Transverse colon (tissue), 4 donors: ENCODE measurements around the gene LMF2. TPM values are rescaled to one million over a fixed set of nuclear protein-coding genes. Genes with fewer than 3 reads are reported as not detected.

Experiments used
- DNase-seq: peaks from one replicate; pipeline ENCODE4 v3.0.0-alpha.2; 2019
- H3K27ac ChIP-seq, 4 donors: fragments of 200-600 bp; sonication (generic); 2 replicates each; pipeline ENCODE4 v1.5.1; 2016 to 2018; ENCODE audit warnings: inconsistent platforms in 4 of 4
- H3K27me3 ChIP-seq: fragments of 200-600 bp; sonication (generic); 2 replicates; pipeline ENCODE4 v1.5.1; 2017; ENCODE audit warnings: inconsistent platforms
- H3K36me3 ChIP-seq, 4 donors: fragments of 200-600 bp; sonication (generic); 2 replicates each; pipeline ENCODE4 v1.5.1; 2017 to 2019; ENCODE audit warnings: inconsistent platforms in 4 of 4
- H3K4me1 ChIP-seq, 4 donors: fragments of 200-600 bp; sonication (generic); 2 replicates each; pipeline ENCODE4 v1.5.1; 2017 to 2020; ENCODE audit warnings: inconsistent platforms in 4 of 4
- H3K4me3 ChIP-seq, 4 donors: fragments of 200-600 bp; sonication (generic); 1 replicate in 1 of 4; 2 replicates in 3 of 4; pipeline versions ENCODE4 v1.5.1 to v1.6.1; 2017 to 2019; ENCODE audit warnings: inconsistent platforms in 4 of 4
- H3K9me3 ChIP-seq, 2 donors: fragments of 200-600 bp; sonication (generic); 2 replicates each; pipeline ENCODE4 v1.5.1; 2017 to 2019; ENCODE audit warnings: inconsistent platforms in 2 of 2
- CTCF ChIP-seq, 5 experiments: fragments of 200-600 bp in 3 of 5; fragments of 450-650 bp in 2 of 5; sonication (generic) in 3 of 5; IDR thresholded peaks; 1 replicate in 2 of 5; 2 replicates in 3 of 5; pipeline ENCODE4 v1.5.1; 2016 to 2017; ENCODE audit warnings: antibody characterized with exemption in 5 of 5, inconsistent platforms in 3 of 5, mild to moderate bottlenecking in 2 of 5, moderate library complexity in 1 of 5
- EP300 ChIP-seq: sonication (generic); formaldehyde crosslinking; IDR thresholded peaks from one replicate; pipeline ENCODE4 v1.6.1; 2017; ENCODE audit warnings: antibody characterized with exemption, low read depth
- POLR2A ChIP-seq: fragments of 450-650 bp; IDR thresholded peaks from one replicate; pipeline ENCODE4 v1.6.1; 2016; ENCODE audit warnings: antibody characterized with exemption, mild to moderate bottlenecking, moderate library complexity
- POLR2AphosphoS5 ChIP-seq, 3 donors: sonication (generic); formaldehyde crosslinking; IDR thresholded peaks; one replicate each; pipeline ENCODE4 v1.6.1; 2016; ENCODE audit warnings: antibody characterized with exemption in 3 of 3
- WGBS, 2 donors: methylation state at CpG; one replicate each; pipeline ENCODE4 v1.1.5; 2018; ENCODE audit warnings: low coverage in 1 of 2; 5-methylcytosine and 5-hydroxymethylcytosine counted together
- in situ Hi-C, 4 donors: fragments of 200-750 bp; cut with MboI; loops; one replicate each; pipeline versions ENCODE4 v1.15.0 to v1.15.1; 2017; ENCODE audit warnings: low sequenced_read_pairs in 3 of 4, low pct_ligation_motif_present in 1 of 4, low pct_unique_long_range_greater_than_20kb in 1 of 4
- intact Hi-C: fragments of 100-400 bp; cut with DNase I; formaldehyde crosslinking; loops from one replicate; pipeline ENCODE4 v1.15.1; 2023; ENCODE audit warnings: low total_unique reads
- total RNA-seq, 4 donors: library from RNA; depleted of rRNA; stranded (reverse); fragments of >200 nt; gene quantifications; one replicate each; pipeline ENCODE4 v1.1.0, GENCODE V29; 2016

The LMF2 gene
- total RNA-seq, 4 donors from 2014 or later = 54.0 to 119 (median 79.9) TPM

- intact Hi-C loops = no loop called here
- Histone ChIP-seq H3K36me3 (no peaks in the 10 kb centered on the region), H3K9me3 (no peaks in the 10 kb centered on the region), H3K4me1 (peaks cover 6 to 56% (median 29%) of the 10 kb centered on the region in 4 donors), H3K27me3 (peaks cover 13% of the 10 kb centered on the region), H3K4me3 (no peak overlapping the region), H3K27ac (peak overlapping the region; percentile 94 to 99 (median 96))
- WGBS, 2 donors = 68 to 72% methylated on average over 12 to 19 of the region's 19 CpGs
- in situ Hi-C loops = no loop called here
- no peak for DNase-seq
- TF ChIP-seq POLR2A (no peak), POLR2AphosphoS5 (IDR thresholded peaks at IDR 0.05) (no peak), CTCF (IDR thresholded peaks at IDR 0.05) (no peak), EP300 (no peak)
Observed at GRCh38 chr22:50532824-50533796, 25.6 kb upstream of the LMF2 start.

GRCh38 chr22:50531962-50532674, 24.6 kb upstream of the LMF2 start:
- H3K27me3 ChIP-seq = peaks cover 13% of the 10 kb centered on the region
- in situ Hi-C loops (no loop called here), intact Hi-C loops (no loop called here)
- peak overlapping the region; percentile 42 to 60 (median 53) for H3K4me3 ChIP-seq
- H3K4me1 ChIP-seq = peaks cover 6 to 56% (median 29%) of the 10 kb centered on the region in 4 donors
- TF ChIP-seq EP300 (no peak), POLR2A (peak; percentile 40), POLR2AphosphoS5 (IDR thresholded peaks at IDR 0.05) (peak in 2 of 3 donors; percentile 2 to 75)
- no peaks in the 10 kb centered on the region for H3K36me3 ChIP-seq
- DNase-seq = peak; percentile 84
- 3% methylated on average over 56 of the region's 56 CpGs; no CpG with 5 or more reads in 1 of the 2 donors for WGBS, 2 donors
- H3K27ac ChIP-seq = peak overlapping the region; percentile 94 to 99 (median 96)
- H3K9me3 ChIP-seq = no peaks in the 10 kb centered on the region

GRCh38 chr22:50531546-50531961, 24.1 kb upstream of the LMF2 start:
- in situ Hi-C loops = no loop called here
- WGBS, 2 donors = 1% methylated on average over 16 of the region's 44 CpGs; no CpG with 5 or more reads in 1 of the 2 donors

More at GRCh38 chr22:50531546-50531961, 24.1 kb upstream of the LMF2 start:
- peaks cover 13% of the 10 kb centered on the region for H3K27me3 ChIP-seq
- TF ChIP-seq POLR2A (no peak), CTCF (IDR thresholded peaks at IDR 0.05) (no peak), POLR2AphosphoS5 (IDR thresholded peaks at IDR 0.05) (peak in 2 of 3 donors; percentile 35 to 78), EP300 (no peak)
- H3K36me3 ChIP-seq = no peaks in the 10 kb centered on the region
- peaks cover 11 to 61% (median 35%) of the 10 kb centered on the region in 4 donors for H3K4me1 ChIP-seq
- H3K27ac ChIP-seq = peak overlapping the region; percentile 94 to 99 (median 96)
- peak; percentile 77 for DNase-seq
- no peaks in the 10 kb centered on the region for H3K9me3 ChIP-seq
- H3K4me3 ChIP-seq = peak overlapping the region; percentile 42 to 60 (median 53)
- intact Hi-C loops = no loop called here
